Mammary epithelial cell (primary cell): ENCODE measurements around the gene AREL1.

Experiments
- CTCF ChIP-seq, 2 donors: IDR thresholded peaks in 1 of 2; conservative IDR thresholded peaks in 1 of 2; 2 replicates each; pipeline ENCODE4 v1.5.1; 2011 to 2012; ENCODE audit warnings: inconsistent platforms in 2 of 2, low read length in 2 of 2, mild to moderate bottlenecking in 2 of 2, control low read depth in 1 of 2, low read depth in 1 of 2; ENCODE audit not compliant: insufficient read depth in 1 of 2; ENCODE audit errors: extremely low read depth in 1 of 2
- EZH2 ChIP-seq: IDR thresholded peaks from 2 replicates; pipeline ENCODE4 v1.6.1; 2012; ENCODE audit warnings: low read length, inconsistent platforms, borderline replicate concordance

- TF ChIP-seq CTCF (conservative IDR thresholded peaks at IDR 0.05 in 1 of 2, IDR thresholded peaks at IDR 0.05 in 1 of 2; ENCODE audit: extremely low read depth in 1 of 2, insufficient read depth in 1 of 2, low read depth in 1 of 2, low read length in 2 of 2) = no peak
- no peak for TF ChIP-seq EZH2
Measured at GRCh38 chr14:74735125-74735524, 22.2 kb upstream of the AREL1 start.
